Ovary (tissue), 3 donors: ENCODE results near the gene CFAP20.

Experiments used
- EP300 ChIP-seq: sonication (generic); formaldehyde crosslinking; IDR thresholded peaks from one replicate; pipeline ENCODE4 v1.6.1; 2017; ENCODE audit warnings: antibody characterized with exemption
- POLR2A ChIP-seq: fragments of 450-650 bp; IDR thresholded peaks from one replicate; pipeline ENCODE4 v1.6.1; 2017; ENCODE audit warnings: antibody characterized with exemption, mild to moderate bottlenecking, moderate library complexity
- TF ChIP-seq, protein P1 (sequence below), 3 donors: fragments of 450-650 bp in 2 of 3; fragments of 200-600 bp in 1 of 3; IDR thresholded peaks; one replicate each; pipeline versions ENCODE4 v1.5.1 to v1.8.0; 2016 to 2022; ENCODE audit warnings: antibody characterized with exemption in 3 of 3, mild to moderate bottlenecking in 1 of 3
- donor health status: DM: no; HTN: no; CAD: no.

DNA sequence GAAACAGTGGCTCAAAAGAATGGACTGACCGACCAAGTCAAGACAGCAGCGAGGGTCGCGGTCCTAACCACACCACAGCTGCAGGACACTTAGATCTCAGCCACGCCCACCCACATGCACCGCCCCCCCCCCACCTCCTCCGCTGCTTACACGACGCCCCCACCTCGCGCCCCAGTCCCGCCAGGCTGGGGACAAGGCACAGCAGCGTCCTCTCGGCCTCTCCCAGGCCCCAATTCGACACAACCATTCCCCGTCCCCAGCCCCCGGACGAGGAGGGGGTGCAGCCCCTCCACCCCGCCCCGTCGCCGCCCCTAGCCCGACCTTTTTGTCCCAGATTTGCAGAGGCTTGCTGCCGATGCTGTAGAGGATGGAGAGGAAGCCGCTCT, 477 bp downstream of the CFAP20 start:
- TF ChIP-seq POLR2A (no peak), EP300 (no peak)
- TF ChIP-seq, protein P1, sequence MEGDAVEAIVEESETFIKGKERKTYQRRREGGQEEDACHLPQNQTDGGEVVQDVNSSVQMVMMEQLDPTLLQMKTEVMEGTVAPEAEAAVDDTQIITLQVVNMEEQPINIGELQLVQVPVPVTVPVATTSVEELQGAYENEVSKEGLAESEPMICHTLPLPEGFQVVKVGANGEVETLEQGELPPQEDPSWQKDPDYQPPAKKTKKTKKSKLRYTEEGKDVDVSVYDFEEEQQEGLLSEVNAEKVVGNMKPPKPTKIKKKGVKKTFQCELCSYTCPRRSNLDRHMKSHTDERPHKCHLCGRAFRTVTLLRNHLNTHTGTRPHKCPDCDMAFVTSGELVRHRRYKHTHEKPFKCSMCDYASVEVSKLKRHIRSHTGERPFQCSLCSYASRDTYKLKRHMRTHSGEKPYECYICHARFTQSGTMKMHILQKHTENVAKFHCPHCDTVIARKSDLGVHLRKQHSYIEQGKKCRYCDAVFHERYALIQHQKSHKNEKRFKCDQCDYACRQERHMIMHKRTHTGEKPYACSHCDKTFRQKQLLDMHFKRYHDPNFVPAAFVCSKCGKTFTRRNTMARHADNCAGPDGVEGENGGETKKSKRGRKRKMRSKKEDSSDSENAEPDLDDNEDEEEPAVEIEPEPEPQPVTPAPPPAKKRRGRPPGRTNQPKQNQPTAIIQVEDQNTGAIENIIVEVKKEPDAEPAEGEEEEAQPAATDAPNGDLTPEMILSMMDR (IDR thresholded peaks at IDR 0.05), result no peak
